ENCODE results near the gene TOX2. TPM values are rescaled to one million over a fixed set of nuclear protein-coding genes. Genes with fewer than 3 reads are reported as not detected.

TOX2 gene
- total RNA-seq, 2 experiments from 2014 or later, result 1.5 to 1.7 TPM

GRCh38 chr20:44074252-44075151 lies 159.8 kb downstream of the TOX2 start:
- DNase-seq (no peak), ATAC-seq (no peak)
- ChIA-PET POLR2A (no interaction called here), CTCF (interaction anchor here (0.8 kb wide), 1 partner anchor 324 kb away, joined by 3 read pairs; no protein-coding TSS in a partner anchor)
- no peak for TF ChIP-seq CTCF (IDR thresholded peaks at IDR 0.05)
- H3K9me3 Mint-ChIP-seq, result no peaks in the 10 kb centered on the region
- intact Hi-C loops (cut with micrococcal nuclease), result no loop called here
- H3K36me3 Mint-ChIP-seq (ENCODE audit: low read depth), result no peaks in the 10 kb centered on the region
- peaks cover 55% of the 10 kb centered on the region for H3K4me1 Mint-ChIP-seq (ENCODE audit: low read depth)
- H3K4me3 Mint-ChIP-seq, result no peak overlapping the region
- H3K27ac Mint-ChIP-seq, result peak overlapping the region; percentile 19
- no peaks in the 10 kb centered on the region for H3K27me3 Mint-ChIP-seq

GRCh38 chr20:44075191-44075949 lies 160.7 kb downstream of the TOX2 start:
- ATAC-seq, result no peak
- H3K9me3 Mint-ChIP-seq, result no peaks in the 10 kb centered on the region
- POLR2A ChIA-PET, result no interaction called here
- H3K27ac Mint-ChIP-seq, result no peak overlapping the region
- no peak for TF ChIP-seq CTCF (IDR thresholded peaks at IDR 0.05)
- no peak for DNase-seq
- no peak overlapping the region for H3K4me3 Mint-ChIP-seq
- H3K4me1 Mint-ChIP-seq (ENCODE audit: low read depth), result peaks cover 49% of the 10 kb centered on the region
- CTCF ChIA-PET, result no interaction called here
- no peaks in the 10 kb centered on the region for H3K36me3 Mint-ChIP-seq (ENCODE audit: low read depth)
- H3K27me3 Mint-ChIP-seq, result no peaks in the 10 kb centered on the region
- intact Hi-C loops (cut with micrococcal nuclease), result no loop called here

GRCh38 chr20:44075950-44076232 lies 161.2 kb downstream of the TOX2 start:
- Mint-ChIP-seq H3K36me3 (ENCODE audit: low read depth) (no peaks in the 10 kb centered on the region), H3K9me3 (no peaks in the 10 kb centered on the region), H3K27ac (no peak overlapping the region), H3K4me3 (no peak overlapping the region), H3K4me1 (ENCODE audit: low read depth) (peaks cover 47% of the 10 kb centered on the region), H3K27me3 (no peaks in the 10 kb centered on the region)
- TF ChIP-seq CTCF (IDR thresholded peaks at IDR 0.05), result no peak
- no peak for ATAC-seq
- POLR2A ChIA-PET, result no interaction called here
- intact Hi-C loops (cut with micrococcal nuclease), result no loop called here
- DNase-seq, result no peak
- CTCF ChIA-PET, result no interaction called here

- DNase-seq, result no peak
- no peak for TF ChIP-seq CTCF (IDR thresholded peaks at IDR 0.05)
- ChIA-PET CTCF (interaction anchor here (0.6 to 6.1 kb wide), 8 partner anchors 10 to 929 kb away, joined by 3 to 60 read pairs (median 4); no protein-coding TSS in a partner anchor), POLR2A (no interaction called here)
- Mint-ChIP-seq H3K36me3 (ENCODE audit: low read depth) (no peaks in the 10 kb centered on the region), H3K27ac (no peak overlapping the region), H3K27me3 (no peaks in the 10 kb centered on the region), H3K4me1 (ENCODE audit: low read depth) (peaks cover 18% of the 10 kb centered on the region), H3K9me3 (no peaks in the 10 kb centered on the region), H3K4me3 (no peak overlapping the region)
- intact Hi-C loops (cut with micrococcal nuclease), result no loop called here
- ATAC-seq, result no peak
Measured at GRCh38 chr20:44079291-44079690, 164.6 kb downstream of the TOX2 start.

GRCh38 chr20:44080064-44080463 lies 165.4 kb downstream of the TOX2 start:
- no peak for DNase-seq
- H3K27ac Mint-ChIP-seq, result no peak overlapping the region
- H3K4me3 Mint-ChIP-seq, result no peak overlapping the region
- H3K4me1 Mint-ChIP-seq (ENCODE audit: low read depth), result peaks cover 11% of the 10 kb centered on the region
- no peak for ATAC-seq
- no peak for TF ChIP-seq CTCF (IDR thresholded peaks at IDR 0.05)
- H3K27me3 Mint-ChIP-seq, result no peaks in the 10 kb centered on the region
- H3K36me3 Mint-ChIP-seq (ENCODE audit: low read depth), result no peaks in the 10 kb centered on the region
- ChIA-PET POLR2A (interaction anchor here (0.6 to 0.8 kb wide), 2 partner anchors 10 to 351 kb away, joined by 3 read pairs; no protein-coding TSS in a partner anchor), CTCF (interaction anchor here (0.6 to 6.1 kb wide), 38 partner anchors 8 to 631 kb away, joined by 3 to 60 read pairs (median 4); no protein-coding TSS in a partner anchor)
- no peaks in the 10 kb centered on the region for H3K9me3 Mint-ChIP-seq
- intact Hi-C loops (cut with micrococcal nuclease), result loop anchor here (1.0 to 10.0 kb wide), 4 partner anchors 23 to 625 kb away; partner anchors contain the start of gene SRSF6

All from activated CD8-positive, alpha-beta T cell treated with anti-CD3 and anti-CD28 coated beads for 36 hours (primary cell).